ENCODE measurements around the gene THSD7A. TPM values are rescaled to one million over a fixed set of nuclear protein-coding genes. Genes with fewer than 3 reads are reported as not detected.

Gene THSD7A
- total and polyA plus RNA-seq, 2 of the 8 experiments (the other 6 are each of a cell fraction or from before 2014, with no cell fraction given): 0.44 to 1.2 TPM

- no peaks in the 10 kb centered on the region for H3K79me1 ChIP-seq (ENCODE audit: low read depth, low read length)
- FAIRE-seq (no peak), DNase-seq (ENCODE audit: low read depth in 1 of 2, low spot score in 2 of 2) (no peak)
- H2BK15ac ChIP-seq (ENCODE audit: low read length): no peak overlapping the region
- no peak overlapping the region for H3K56ac ChIP-seq (replicated peaks; ENCODE audit: insufficient read length, low read depth, low read length)
- H3K9me3 ChIP-seq (ENCODE audit: insufficient read depth in 2 of 2, low read depth in 1 of 2, low read length in 1 of 2): no peaks in the 10 kb centered on the region
- H3K23me2 ChIP-seq (ENCODE audit: low read depth, low read length): peaks cover 2% of the 10 kb centered on the region; the same call in 1 of the 2 replicates
- ChIA-PET CTCF (ENCODE audit: partially characterized antibody) (interaction anchor here (1.1 kb wide), 1 partner anchor 12 kb away, joined by 3 read pairs; no protein-coding TSS in a partner anchor), POLR2A (ENCODE audit: partially characterized antibody) (no interaction called here)
- no peak overlapping the region for H2BK12ac ChIP-seq (ENCODE audit: low read depth, low read length)
- H3K79me2 ChIP-seq (ENCODE audit: control insufficient read depth in 1 of 2, insufficient read depth in 2 of 2, low read length in 2 of 2): no peaks in the 10 kb centered on the region
- no peaks in the 10 kb centered on the region for H3K27me3 ChIP-seq (replicated peaks in 1 of 4; ENCODE audit: control insufficient read depth in 3 of 4, extremely low read depth in 1 of 4, insufficient read depth in 3 of 4, low read length in 3 of 4)
- no peak overlapping the region for H3K18ac ChIP-seq (ENCODE audit: extremely low read depth, low read length)
- H2AK5ac ChIP-seq (ENCODE audit: low read depth, low read length): no peak overlapping the region
- no peak overlapping the region for H2BK5ac ChIP-seq (ENCODE audit: low read depth, low read length)
- no peak overlapping the region for H3K23ac ChIP-seq (ENCODE audit: insufficient read length)
- no peak overlapping the region for H2BK20ac ChIP-seq (ENCODE audit: low read length)
- H3K4me3 ChIP-seq (ENCODE audit: extremely low read depth in 1 of 4, insufficient read depth in 2 of 4, low read depth in 3 of 4, low read length in 4 of 4): no peak overlapping the region
- no peak overlapping the region for H4K8ac ChIP-seq (ENCODE audit: extremely low read depth, insufficient read depth, low read length)
- no peak overlapping the region for H2BK120ac ChIP-seq (replicated peaks; ENCODE audit: low read depth, low read length)
- no peak overlapping the region for H3K9ac ChIP-seq (replicated peaks in 1 of 4; ENCODE audit: extremely low read depth in 1 of 4, low read depth in 3 of 4, low read length in 3 of 4)
- H3K4me2 ChIP-seq (ENCODE audit: insufficient read depth in 1 of 2, low read depth in 2 of 2, low read length in 2 of 2): no peak overlapping the region
- no peaks in the 10 kb centered on the region for H4K20me1 ChIP-seq (replicated peaks in 1 of 2; ENCODE audit: control insufficient read depth in 1 of 2, insufficient read depth in 2 of 2, low read length in 2 of 2)
- H3K4ac ChIP-seq (replicated peaks; ENCODE audit: insufficient read length, low read depth, low read length): no peak overlapping the region
- no peak overlapping the region for H3K27ac ChIP-seq (ENCODE audit: low read depth, low read length)
- no peak overlapping the region for H4K5ac ChIP-seq (ENCODE audit: insufficient read length, low read depth, low read length)
- no peaks in the 10 kb centered on the region for H3K36me3 ChIP-seq (ENCODE audit: control insufficient read depth in 2 of 4, insufficient read depth in 4 of 4, low read length in 3 of 4)
- H3K4me1 ChIP-seq (replicated peaks in 1 of 4; ENCODE audit: control insufficient read depth in 3 of 4, insufficient read depth in 4 of 4, low read length in 3 of 4): peaks cover 0 to 3% (median 0%) of the 10 kb centered on the region in 4 experiments; a peak in 1 of 7 replicates
- no peak overlapping the region for H2AFZ ChIP-seq (ENCODE audit: low read length)
- H4K91ac ChIP-seq (replicated peaks; ENCODE audit: insufficient read length, low read length): no peak overlapping the region
- H3K14ac ChIP-seq (ENCODE audit: insufficient read length): no peak overlapping the region
- no peak for TF ChIP-seq CHD1 (IDR thresholded peaks at IDR 0.05; ENCODE audit: low read depth, low read length)
- no peak for TF ChIP-seq GTF2F1 (IDR thresholded peaks at IDR 0.05; ENCODE audit: borderline replicate concordance, low read depth, low read length)
- no peak for TF ChIP-seq SUZ12 (IDR thresholded peaks at IDR 0.05; ENCODE audit: low read length)
- no peak for TF ChIP-seq MAFK (IDR thresholded peaks at IDR 0.05; ENCODE audit: low read depth, low read length)
- TF ChIP-seq CTBP2 (IDR thresholded peaks at IDR 0.05; ENCODE audit: borderline replicate concordance, insufficient read depth, insufficient read length, low read length): no peak
- no peak for TF ChIP-seq ZNF274 (IDR thresholded peaks at IDR 0.05; ENCODE audit: borderline replicate concordance, extremely low read depth, low read length)
- TF ChIP-seq SIN3A (conservative IDR thresholded peaks at IDR 0.05 in 1 of 2, IDR thresholded peaks at IDR 0.05 in 1 of 2; ENCODE audit: low read depth in 1 of 2, low read length in 2 of 2): no peak
- no peak for TF ChIP-seq SAP30 (IDR thresholded peaks at IDR 0.05; ENCODE audit: insufficient read depth, insufficient replicate concordance, low read length)
- TF ChIP-seq KDM1A (IDR thresholded peaks at IDR 0.05; ENCODE audit: borderline replicate concordance, low read length): no peak
- TF ChIP-seq CEBPB (IDR thresholded peaks at IDR 0.05; ENCODE audit: low read depth, low read length): no peak
- no peak for TF ChIP-seq SP4 (IDR thresholded peaks at IDR 0.05; ENCODE audit: low read length)
- TF ChIP-seq POLR2A (IDR thresholded peaks at IDR 0.05; ENCODE audit: control extremely low read depth in 1 of 2, low read depth in 2 of 2, low read length in 2 of 2): no peak
- TF ChIP-seq HDAC6 (IDR thresholded peaks at IDR 0.05; ENCODE audit: low read depth, low read length): no peak
- no peak for TF ChIP-seq RFX5 (IDR thresholded peaks at IDR 0.05; ENCODE audit: borderline replicate concordance, low read depth, low read length)
- no peak for TF ChIP-seq BRCA1 (IDR thresholded peaks at IDR 0.05; ENCODE audit: low read depth, low read length)
- TF ChIP-seq, protein P1, sequence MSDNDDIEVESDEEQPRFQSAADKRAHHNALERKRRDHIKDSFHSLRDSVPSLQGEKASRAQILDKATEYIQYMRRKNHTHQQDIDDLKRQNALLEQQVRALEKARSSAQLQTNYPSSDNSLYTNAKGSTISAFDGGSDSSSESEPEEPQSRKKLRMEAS (IDR thresholded peaks at IDR 0.05): no peak
Observed at GRCh38 chr7:11811709-11812108, 20.3 kb downstream of the THSD7A start.

Measured in H1 (cell line).